NCI-H2107 treated with DMSO at 0.1 percent for 48 hours (cell line): ENCODE measurements around the gene TEX29.

Source experiments
- DNase-seq: peaks from one replicate; lab custom pipeline; 2025; ENCODE audit not compliant: unreplicated experiment; lab: John Stamatoyannopoulos, UW

TEX29 gene

DNA sequence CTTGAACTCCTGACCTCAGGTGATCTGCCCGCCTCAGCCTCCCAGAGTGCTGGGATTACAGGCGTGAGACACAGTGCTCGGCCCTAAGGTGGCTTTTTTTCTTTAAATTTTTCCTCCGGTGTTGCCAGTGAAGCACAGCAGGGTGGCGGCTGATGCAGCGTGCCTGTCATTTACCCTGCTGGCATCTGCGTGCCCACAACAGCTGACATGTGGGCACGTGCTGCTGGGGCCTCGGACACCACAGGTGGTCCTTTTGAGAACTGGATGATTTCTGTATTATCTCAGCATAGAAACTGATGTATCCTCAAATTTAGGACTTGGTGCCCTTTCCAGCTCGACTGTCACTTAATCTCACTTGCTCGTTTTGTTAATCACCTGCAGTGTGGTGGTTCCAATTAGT lies 31.2 kb upstream of the TEX29 start:
- DNase-seq: peak; percentile 24

DNA sequence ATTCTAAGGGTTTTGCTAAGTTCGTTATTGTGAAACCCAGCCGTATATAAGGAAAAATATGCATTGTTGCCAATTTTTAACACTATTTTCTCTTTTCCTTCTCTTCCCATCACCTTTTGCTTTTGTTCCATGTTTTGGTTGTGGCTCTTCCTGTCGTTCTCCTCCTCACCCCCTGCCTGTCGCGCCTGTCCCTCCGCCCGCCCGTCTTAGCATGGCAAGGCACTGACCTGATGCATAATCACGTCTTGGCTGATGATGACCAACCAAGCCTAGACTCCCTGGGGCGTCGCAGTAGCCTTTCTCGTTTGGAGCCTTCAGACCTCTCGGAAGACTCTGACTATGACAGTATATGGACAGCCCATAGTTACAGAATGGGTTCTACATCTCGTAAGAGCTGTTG lies 28.5 kb upstream of the TEX29 start:
- no peak for DNase-seq

DNA sequence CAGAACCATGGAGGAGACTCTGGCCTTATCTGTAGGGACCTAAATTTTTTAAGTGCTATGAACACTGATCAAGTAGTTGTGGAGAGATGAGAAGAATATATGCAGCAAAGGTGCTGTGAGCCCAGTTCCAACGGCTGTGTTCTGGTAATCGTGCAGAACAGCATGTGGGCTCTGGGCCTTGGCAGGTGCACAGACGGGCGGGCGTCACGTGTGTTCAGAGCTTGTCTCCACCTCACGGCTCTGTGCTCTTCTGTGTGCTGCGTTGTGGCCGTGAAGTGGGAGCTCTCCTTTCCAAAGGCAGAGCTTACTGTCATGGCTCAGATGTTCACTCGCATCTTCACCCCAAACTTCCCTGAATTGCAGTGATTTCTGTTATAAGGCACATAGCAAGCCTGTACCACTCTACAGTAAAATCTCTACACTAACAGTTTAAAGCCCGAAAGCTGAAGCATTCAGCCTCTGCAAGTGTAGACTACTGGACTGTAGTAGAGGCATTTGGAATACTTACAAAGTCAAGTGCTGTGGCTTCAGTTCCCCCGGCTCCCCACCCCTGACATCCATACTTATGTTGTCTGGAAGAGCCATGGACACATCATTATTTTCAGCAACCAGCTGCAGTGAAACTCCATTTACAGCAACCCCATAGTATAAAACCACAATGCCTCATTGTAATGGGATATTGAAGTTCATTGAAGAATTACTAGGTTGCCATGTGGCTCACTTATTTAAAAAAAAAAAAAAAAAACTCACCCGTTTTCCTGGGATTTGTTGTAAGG lies 27.5 kb upstream of the TEX29 start:
- DNase-seq: peak; percentile 60

DNA sequence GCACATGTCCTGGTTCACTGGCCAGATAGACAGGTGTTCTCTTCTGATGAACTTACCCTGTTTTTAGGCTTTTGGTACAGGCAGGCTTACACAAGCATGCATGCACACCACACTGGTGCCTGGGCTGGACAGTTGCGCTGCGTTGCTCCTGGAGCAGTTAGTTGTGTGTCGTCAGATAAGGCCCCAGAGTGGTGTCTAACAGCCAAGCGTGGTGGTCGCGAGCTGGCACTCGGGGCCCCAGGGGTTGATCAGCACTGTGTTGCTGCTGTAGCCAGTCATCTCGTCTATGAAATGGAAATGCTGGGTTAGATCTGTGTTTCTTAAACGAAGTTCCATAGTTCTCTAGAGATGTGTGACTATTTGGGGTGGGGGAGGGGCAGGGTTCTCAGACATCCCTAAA lies 24.6 kb upstream of the TEX29 start:
- no peak for DNase-seq

DNA sequence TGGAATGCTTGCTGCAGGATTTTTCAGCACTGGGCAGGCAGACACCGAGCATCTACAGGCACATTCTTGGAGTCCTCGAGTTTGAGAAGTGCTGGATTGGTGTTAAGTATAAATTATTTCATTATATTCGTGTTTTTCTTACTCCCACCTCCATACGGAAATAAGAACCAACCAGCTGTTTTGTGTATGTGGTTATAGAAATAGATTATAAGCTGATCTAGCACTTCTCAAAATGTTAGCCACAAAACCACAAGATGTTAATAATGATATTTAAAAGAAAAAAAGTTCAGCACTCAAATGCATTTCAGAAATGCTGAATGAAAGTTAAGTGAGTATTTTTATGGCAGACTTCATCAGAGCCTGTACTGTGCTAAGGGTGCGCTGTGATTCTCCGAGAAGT lies 24.0 kb upstream of the TEX29 start:
- DNase-seq: no peak

DNA sequence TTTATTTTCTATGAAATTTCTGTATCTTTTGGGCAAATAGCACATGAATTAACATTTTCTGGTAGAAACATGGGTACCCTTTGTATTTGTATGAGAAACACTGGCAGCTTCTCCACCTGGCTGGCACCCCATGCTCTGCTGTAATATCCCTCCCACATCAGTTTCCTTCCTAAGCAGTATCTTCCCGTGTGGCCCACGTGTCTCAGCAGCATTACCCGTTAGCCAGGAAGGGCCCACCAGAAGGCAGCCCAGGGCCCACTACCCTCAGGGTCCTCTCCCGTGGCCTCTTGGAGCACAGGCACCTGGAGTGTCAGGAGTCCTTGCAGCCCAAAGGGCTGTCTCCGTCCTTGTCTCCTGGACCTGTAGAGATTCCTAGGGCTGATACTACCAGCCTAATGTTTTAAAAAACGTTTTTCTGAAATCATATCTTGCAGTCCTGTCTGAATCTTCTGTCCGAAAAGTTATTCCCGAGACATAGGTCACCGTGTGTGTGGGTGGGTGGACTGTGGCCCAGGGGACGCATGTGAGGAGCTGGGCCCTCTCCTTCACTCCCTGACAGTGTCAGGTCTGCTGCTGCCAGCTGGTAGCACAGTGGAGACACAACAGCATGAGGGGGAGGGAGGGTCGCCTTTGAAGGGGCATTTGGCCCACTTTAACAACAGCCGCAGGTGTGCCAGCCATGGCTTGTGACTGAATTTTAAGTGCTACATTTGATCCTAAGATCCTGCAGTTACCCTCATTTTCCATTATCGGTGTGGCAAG lies 22.0 kb upstream of the TEX29 start:
- no peak for DNase-seq

DNA sequence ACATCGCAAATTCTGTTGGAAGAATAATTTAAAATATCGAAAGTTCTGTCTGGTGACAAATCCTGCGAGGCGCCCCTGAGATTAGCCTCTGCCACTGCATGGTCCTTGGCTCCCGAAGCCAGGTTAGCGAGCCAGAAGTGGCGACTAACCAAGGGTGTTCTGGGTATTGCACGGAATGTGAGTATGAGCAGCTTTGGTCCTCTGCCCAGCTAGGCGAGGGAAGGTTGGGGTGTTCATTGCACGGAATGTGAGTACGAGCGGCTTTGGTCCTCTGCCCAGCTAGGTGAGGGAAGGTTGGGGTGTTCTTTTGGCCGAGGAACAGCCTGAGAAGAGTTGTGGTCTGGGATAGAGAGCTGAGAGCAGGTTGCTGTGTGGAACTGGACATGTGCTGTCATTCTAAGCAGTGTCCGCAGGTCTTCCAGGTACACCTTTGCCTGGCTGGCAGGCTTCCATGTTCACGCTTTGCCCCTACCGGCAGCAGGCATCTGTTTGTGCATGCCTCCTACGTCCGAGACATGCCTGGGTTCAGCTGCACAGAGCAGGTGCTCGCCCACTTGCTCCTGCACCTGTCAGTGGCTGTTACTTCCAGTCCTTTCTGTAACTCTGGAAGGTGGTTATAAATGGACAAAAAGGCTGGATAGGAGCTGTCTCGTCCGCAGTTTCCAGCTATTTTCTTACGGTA lies 18.3 kb upstream of the TEX29 start:
- DNase-seq: peak; percentile 51

DNA sequence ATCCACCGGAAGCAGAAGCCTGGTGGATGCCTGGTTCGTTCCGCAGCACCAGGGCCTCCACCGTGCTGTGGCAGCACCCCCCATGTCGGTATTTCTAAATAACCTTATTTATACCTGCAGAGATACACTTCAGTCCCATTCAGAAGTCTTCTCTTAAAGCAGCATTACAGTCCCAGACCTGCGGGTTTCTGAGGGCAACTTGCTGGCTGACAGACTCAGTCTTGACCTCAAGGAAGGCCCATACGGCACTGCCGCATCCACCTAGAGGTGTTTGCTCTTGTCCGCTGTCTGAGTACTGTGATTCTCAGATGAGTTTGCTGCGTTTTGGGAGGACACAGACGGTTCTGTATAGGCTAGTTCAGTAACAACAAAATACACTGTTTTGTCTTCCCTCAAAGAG lies 16.9 kb upstream of the TEX29 start:
- no peak for DNase-seq

DNA sequence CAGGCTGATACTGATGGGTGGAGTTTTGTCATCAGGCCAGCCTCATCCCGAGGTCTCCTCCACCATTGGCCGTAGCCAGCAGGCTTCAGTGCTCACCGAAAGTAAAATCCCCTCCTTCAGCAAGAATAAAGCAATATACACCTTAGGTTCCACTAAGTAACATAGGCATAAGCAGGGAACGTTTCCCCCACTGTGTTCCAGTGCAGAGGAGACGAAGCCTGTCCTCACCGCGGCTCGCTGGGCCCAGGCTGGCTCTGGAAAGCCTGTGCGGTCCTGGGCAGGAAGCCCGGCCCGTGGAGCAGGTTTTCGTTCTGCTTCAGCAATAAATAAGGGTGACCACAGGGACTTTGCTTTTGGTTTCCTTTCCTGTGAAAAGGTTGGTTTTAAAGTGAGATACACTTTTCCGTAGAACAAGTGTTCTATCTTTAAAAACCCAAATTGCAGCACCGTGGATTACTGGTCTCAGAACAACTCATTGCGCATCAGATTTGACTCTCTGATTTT lies 16.3 kb upstream of the TEX29 start:
- no peak for DNase-seq

DNA sequence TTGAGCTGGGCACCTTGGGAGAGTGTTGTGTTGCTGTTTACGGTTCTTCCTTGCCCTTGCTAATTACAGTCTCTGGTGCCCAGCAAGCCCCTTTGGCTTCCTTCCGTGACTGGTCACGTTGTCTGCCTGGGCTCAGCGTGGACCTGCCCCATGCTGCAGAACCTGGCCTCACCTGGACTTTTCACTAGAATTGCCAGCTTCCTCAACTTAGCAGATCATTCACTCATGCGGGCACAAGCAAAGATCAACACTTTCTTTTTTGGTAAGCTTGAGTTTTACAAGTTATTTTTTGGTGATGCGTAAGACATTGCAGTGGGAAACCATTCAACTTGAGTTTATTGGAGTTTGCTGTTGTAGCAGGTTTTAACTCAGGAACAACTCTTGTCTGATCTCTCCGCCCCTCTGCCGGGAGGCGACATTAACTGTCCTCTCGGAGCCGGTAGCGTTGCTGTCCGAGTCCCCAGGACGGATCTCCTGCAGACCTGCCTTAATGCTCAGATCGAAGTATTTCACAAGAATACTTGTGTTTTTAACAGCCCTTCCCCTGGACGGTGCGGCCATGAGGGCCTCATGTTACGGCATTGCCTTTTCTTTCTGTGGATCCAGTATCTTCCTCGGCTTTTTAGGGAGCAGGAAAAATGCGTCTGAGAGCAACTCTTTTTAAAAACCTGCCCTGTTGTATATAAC lies 15.7 kb upstream of the TEX29 start:
- no peak for DNase-seq

DNA sequence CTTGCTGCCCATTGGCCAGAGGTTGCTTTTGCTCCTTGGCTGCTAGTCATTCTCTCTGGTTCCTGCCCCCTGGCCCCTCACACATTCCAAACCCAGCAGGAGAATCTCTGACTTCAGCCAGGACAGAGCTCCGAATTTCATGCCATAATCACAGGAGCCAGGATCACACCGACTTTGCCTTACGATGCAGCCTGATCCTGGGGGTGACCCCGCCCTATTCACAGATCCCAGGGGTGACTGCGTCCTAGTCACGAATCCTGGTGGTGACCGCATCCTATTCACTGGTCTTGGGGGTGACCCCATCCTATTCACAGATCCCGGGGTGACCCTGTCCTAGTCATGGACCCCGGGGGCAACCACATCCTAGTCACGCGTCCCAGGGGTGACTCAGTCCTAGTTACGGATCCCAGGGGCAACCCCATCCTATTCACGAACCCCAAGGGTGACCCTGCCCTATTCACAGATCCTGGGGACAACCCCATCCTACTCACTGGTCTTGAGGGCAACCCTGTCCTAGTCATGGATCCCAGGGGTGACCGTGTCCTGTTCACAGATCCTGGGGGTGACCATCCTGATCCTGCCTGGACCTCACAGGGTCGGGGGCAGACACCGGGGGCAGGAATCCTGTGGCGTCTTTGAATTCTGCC lies 7.4 kb upstream of the TEX29 start:
- DNase-seq: no peak

DNA sequence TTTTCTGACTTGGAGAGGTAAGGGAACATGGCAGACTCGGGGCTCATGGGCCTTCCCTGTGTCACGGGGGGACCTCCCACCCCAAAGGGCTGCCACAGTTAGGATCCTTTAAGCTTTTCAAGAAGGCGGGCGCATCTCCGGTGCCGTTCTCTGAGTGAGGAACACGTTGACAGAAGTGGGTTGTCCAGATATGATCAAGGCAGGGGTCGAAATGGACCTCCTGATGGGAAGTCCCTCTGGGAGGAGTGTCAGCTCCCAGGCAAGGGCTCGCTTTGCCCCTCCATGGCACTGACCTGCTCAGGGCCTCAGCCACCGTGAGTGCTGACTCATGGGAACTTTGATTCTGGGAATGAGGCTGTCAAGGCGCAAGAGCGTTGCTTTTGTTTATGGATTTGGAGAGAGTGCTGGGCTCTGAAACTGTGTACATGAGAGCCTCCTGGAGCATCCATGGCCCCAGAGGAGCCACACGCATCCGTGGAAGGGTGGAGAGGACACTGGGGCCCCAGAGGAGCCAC lies 6.5 kb upstream of the TEX29 start:
- no peak for DNase-seq

DNA sequence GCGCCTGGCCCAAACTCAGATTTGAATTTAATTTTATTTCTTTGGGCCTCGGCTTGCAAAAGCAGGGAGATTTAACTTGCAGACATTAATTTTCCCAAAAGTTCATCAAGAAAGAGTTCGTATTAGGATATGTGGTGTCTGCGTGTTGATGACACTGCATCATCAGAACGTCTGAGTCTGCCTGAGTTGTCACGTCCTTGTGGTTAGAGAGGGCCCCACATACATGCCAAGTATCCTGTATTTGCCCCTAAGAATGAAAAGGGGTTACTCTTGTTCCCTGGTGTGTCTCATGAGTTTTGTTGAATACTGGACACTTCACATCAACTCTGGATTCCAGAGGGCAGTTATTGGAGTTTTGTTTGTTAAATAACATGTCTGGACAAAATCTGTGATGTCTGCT lies 5.6 kb upstream of the TEX29 start:
- no peak for DNase-seq

DNA sequence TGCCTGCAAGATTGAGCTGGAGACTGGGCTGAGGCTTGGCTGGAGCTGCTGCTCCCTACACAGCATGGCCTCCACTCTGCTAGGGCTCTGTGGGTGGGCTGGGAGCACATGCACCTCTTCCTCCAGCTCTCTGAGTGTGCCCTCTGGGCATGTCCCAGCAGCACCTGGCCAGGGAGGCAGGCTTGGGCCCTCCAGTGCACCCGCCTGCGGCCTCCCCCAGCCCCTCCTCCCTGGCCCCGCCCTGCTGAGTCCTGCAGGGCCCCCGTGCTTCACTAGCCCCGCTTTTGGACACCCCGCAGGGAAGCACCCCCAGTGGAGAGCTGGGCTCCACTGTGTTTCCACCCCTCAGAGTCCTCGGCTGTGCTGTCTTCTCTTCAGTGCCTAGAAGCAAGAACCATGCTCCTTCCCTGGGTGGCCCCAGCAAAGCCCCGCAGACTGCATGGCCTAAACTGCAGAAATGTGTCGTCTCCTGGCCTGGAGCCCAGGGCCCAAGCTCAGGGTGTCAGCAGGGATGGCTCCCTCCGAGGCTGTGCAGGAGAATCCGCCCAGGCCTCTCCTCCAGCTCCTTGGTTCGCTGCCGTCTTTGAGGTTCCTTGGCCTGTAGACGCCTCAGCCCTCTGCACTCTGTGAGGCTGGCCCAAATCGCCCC lies 5.0 kb upstream of the TEX29 start:
- no peak for DNase-seq

DNA sequence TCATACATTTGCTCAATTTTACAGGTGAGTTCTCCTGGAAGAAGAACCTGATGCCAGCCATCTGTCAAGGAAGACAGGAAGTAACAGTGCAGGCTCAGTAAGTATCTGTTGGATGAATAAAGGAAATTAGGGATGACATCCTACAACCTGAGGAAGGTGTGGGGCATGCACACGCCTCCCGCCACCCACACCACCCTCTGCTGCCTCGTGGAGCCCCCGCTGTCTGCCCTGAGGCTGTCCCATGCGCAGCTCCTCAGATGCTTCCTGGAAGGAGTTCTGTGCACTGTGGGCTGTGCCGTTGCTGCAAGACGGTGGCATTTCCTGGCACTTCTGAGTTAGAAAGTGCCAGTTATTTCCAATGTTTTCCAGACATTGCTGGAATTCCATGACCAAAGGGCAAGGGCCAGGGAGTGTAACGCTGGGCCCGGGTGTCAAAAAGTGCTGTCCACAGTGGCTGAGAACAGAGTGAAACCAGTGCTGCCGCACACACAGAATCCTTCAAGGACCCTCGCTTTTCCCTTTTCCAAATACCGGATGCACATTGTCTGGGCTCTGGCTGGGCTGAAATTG lies 4.2 kb upstream of the TEX29 start:
- no peak for DNase-seq

DNA sequence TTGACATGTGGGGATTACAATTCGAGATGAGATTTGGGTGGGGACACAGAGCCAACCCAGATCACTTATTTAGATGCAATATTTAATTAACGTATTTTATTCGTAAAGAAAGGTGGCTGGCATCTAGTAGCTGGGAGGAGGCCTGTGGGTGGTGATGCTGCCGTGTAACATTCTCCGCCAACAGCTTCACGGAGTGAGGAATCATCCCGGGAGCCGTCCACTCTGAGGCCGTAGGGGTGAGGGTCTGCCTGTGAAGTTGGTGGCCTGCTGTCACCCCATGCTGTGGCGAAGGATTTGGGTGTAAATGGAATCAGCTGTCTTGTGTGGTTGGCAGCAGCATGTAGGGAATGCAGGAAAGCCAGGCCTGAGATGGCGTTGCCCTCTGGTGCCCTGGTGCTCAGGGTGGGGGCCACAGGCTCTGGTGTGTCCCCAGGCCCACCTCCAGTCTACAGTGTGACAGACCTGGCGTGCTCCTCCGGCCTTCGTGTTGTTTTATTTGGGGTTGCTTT lies 3.3 kb upstream of the TEX29 start:
- no peak for DNase-seq

DNA sequence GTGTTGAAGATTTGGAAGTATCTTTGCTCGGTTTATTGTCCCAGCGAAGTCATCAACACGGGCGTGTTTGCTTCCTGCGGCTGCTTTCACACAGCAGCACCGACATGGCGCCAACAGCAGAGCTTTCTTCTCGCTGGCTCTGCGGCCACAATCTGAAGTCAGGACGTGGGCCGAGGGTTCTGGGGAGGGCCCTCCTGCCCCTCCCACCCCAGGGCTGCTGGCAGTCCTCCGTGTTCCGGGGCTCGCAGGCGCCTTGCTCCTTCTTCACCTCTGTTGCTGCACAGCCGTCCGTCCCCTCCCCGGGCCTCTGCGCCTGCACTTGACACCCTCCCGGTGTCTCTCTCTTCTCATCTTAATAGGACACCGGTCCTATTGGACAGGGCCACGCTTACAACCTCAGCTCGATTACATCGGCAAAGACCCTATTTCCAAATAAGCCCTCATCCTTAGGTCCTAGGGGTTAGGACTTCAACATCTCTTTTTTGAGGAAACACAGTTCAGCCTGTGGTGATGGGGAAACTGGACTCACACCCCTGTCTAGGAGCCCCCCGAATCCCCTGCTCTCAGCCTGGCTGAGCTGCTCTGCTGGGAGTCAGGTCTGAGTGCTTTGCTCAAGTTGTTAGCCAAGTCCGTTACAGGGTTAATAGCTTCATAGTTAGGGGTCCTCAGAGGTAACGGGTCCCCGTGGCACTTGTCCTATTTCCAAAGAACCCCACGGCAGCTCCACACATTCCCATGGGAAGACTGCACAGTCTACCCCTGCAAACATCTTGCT lies 2.7 kb upstream of the TEX29 start:
- DNase-seq: no peak

DNA sequence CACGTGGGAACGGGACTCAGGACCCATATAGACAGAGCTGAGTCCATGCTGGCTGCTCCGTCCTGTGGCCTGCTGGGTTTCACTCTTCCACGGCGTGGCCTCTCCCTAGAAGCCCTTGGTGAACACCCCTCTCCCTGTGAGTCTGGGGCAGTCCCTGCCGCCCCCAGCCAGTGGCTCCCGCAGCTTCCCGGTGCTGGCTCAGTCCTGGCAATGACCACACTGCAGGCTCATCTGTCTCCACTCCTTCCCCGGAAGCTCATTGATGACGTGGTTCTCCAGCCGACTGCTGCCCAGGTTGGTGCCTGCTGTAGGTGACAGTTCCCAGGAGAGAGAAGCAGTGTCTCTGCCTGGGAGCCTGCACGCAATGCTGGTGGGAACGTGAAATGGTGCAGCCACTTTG lies 2.1 kb upstream of the TEX29 start:
- DNase-seq: no peak

DNA sequence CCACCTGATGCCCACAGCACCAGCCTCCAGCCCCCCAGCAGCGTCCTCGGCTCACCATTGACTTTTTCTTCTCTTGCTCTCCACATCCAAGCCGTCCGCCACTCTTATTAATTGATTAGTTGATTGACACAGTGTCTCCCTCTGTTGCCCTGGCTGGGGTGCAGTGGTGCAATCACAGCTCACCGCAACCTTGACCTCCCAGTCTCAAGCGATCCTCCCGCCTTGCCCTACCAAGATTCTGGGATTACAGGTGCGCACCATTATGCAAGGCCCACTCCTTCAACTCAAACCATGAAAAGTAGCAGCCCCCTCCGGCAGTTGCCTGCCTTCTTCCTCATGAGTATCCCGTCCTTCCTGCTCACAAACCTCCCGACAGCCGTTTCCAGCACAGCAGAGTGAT lies 921 bp upstream of the TEX29 start:
- no peak for DNase-seq
